Central memory CD8-positive, alpha-beta T cell (primary cell): ENCODE data around the gene TMEM30A.

Experiments
- ATAC-seq: fragments of 150-1000 bp; cut with Tn5 transposase; replicated peaks from 2 replicates; pipeline ENCODE4 v1.10.0; 2022; ENCODE audit warnings: mild to moderate bottlenecking, moderate FRiP score, moderate number of reproducible peaks; ENCODE audit not compliant: poor library complexity, severe bottlenecking; ENCODE audit errors: extremely low read depth
- DNase-seq, 2 donors: peaks; one replicate each; pipeline ENCODE4 v3.0.0; 2021; ENCODE audit warnings: low spot score in 2 of 2
- H3K27ac Mint-ChIP-seq: one replicate; pipeline ENCODE4 v1.8.0; 2022; ENCODE audit warnings: low read depth, mild to moderate bottlenecking, moderate library complexity, mixed read lengths
- H3K27me3 Mint-ChIP-seq: one replicate; pipeline ENCODE4 v1.8.0; 2022; ENCODE audit warnings: mixed read lengths
- H3K36me3 Mint-ChIP-seq: one replicate; pipeline ENCODE4 v1.8.0; 2022; ENCODE audit warnings: mild to moderate bottlenecking, moderate library complexity, mixed read lengths; ENCODE audit not compliant: insufficient read depth
- H3K4me1 Mint-ChIP-seq: one replicate; pipeline ENCODE4 v1.8.0; 2022; ENCODE audit warnings: mixed read lengths
- H3K4me3 Mint-ChIP-seq: one replicate; pipeline ENCODE4 v1.8.0; 2022; ENCODE audit warnings: mild to moderate bottlenecking, moderate library complexity, mixed read lengths
- H3K9me3 Mint-ChIP-seq: one replicate; pipeline ENCODE4 v1.8.0; 2022; ENCODE audit warnings: mixed read lengths

Gene TMEM30A

GRCh38 chr6:75287424-75287823 is 2.8 kb upstream of the TMEM30A start:
- H3K27ac Mint-ChIP-seq: no peak overlapping the region
- peaks cover 3% of the 10 kb centered on the region for H3K36me3 Mint-ChIP-seq
- H3K4me1 Mint-ChIP-seq: peaks cover 22% of the 10 kb centered on the region
- no peak overlapping the region for H3K4me3 Mint-ChIP-seq
- no peaks in the 10 kb centered on the region for H3K27me3 Mint-ChIP-seq
- DNase-seq: no peak
- ATAC-seq: no peak
- H3K9me3 Mint-ChIP-seq: no peaks in the 10 kb centered on the region

DNA sequence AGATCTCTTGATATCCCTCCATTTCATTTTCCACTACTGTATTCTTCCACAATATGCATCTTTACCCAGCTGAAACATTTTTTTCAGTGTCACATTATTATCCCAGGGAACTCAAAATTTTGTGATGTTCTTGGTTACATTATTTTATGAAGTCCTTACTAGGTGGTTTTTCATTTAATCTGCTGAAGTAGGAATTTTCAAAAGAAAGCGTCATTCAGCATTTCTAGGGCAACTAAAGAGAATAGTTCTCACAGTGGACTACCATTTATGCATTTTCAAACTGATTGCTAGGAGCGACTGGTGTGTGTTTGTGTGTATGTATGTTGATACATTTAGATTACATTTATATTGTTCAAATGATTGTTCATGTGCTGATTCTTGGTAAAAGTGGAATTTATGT is 2.4 kb upstream of the TMEM30A start:
- Mint-ChIP-seq H3K27me3 (no peaks in the 10 kb centered on the region), H3K36me3 (peaks cover 3% of the 10 kb centered on the region), H3K27ac (no peak overlapping the region), H3K9me3 (no peaks in the 10 kb centered on the region), H3K4me3 (peak overlapping the region; percentile 22), H3K4me1 (peaks cover 27% of the 10 kb centered on the region)
- DNase-seq: no peak
- no peak for ATAC-seq

DNA sequence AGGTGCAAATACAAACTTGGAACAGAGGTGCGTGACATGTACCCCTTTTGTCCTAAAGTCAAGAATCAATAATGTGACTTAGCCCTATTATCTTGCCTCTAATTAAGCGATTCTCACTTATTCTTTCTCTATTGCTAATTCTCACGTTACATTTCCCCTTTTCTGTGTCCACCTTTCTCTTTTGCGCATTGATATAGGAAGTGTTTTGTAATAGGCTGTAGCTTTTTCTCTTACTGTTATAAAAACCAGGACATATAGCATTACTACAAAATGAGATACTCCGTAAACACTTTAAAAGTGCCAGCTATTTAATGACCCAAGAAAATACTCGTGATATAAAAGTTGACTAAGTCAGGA is 669 bp upstream of the TMEM30A start:
- DNase-seq (no peak), ATAC-seq (peak; percentile 4)
- Mint-ChIP-seq H3K4me3 (no peak overlapping the region), H3K27ac (no peak overlapping the region), H3K4me1 (peaks cover 28% of the 10 kb centered on the region), H3K36me3 (peaks cover 3% of the 10 kb centered on the region), H3K27me3 (no peaks in the 10 kb centered on the region), H3K9me3 (no peaks in the 10 kb centered on the region)

DNA sequence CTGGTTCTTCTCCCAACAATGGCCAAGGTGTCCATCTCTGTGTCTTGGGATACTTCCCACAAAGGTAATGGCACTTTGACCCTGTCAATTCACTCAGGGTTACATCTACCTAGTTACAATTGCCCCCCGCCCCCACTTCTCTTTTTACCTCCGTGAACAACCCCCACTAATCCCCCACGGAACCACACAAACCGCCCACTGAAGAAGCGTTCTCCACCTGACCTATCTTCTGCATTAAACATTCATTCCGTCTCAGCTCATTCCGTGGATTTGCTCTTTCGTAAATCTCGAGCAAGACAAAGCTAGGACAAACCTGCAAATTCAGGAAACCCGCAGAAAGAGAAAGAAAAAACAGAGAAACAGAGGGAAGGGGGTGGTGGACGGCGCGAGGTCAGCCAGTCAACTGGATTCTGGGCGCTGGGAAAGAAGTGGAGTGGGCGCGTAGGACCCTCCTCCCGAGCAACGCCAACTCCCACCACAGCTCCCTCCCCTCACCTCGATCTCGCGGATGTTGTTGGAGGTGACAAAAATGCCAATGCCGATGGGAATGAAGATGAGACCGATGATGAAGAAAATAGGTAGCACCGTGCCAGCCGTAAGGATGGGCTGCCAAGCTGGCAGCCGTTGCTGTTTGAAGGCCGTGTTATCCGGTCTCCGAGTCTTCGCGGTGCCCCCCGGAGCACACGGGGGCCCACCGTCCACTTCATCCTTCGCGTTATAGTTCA is 523 bp downstream of the TMEM30A start:
- H3K4me3 Mint-ChIP-seq: no peak overlapping the region
- DNase-seq (no peak), ATAC-seq (peak; percentile 22)
- no peaks in the 10 kb centered on the region for H3K9me3 Mint-ChIP-seq
- no peak overlapping the region for H3K27ac Mint-ChIP-seq
- H3K27me3 Mint-ChIP-seq: no peaks in the 10 kb centered on the region
- peaks cover 39% of the 10 kb centered on the region for H3K4me1 Mint-ChIP-seq
- H3K36me3 Mint-ChIP-seq: peaks cover 2% of the 10 kb centered on the region

DNA sequence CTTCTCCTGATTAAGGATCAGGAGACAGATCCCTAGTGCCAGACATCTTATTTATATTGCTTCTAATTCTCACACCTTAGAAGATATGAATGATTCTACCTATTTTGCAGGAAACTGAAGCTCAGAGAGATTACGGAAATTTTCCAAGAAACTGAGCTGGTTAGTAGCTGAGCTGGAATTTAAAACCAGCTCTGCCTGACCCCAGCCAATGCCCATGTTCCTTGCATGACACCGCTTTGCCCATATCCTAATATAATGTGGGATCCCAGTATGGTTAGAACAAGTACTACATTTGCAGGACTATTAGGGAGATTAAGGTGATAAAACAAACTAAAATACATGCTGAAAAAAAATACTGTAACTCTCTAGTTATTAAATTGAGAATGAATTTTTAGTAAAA is 1.9 kb downstream of the TMEM30A start:
- no peaks in the 10 kb centered on the region for H3K27me3 Mint-ChIP-seq
- H3K36me3 Mint-ChIP-seq: peaks cover 3% of the 10 kb centered on the region
- no peak overlapping the region for H3K27ac Mint-ChIP-seq
- H3K4me3 Mint-ChIP-seq: peak overlapping the region; percentile 16
- H3K9me3 Mint-ChIP-seq: no peaks in the 10 kb centered on the region
- ATAC-seq (no peak), DNase-seq (no peak)
- peaks cover 44% of the 10 kb centered on the region for H3K4me1 Mint-ChIP-seq

- Mint-ChIP-seq H3K4me1 (peaks cover 42% of the 10 kb centered on the region), H3K27ac (no peak overlapping the region), H3K4me3 (no peak overlapping the region), H3K27me3 (no peaks in the 10 kb centered on the region), H3K36me3 (peaks cover 3% of the 10 kb centered on the region), H3K9me3 (no peaks in the 10 kb centered on the region)
- ATAC-seq: no peak
- no peak for DNase-seq
These were observed 2.9 kb downstream of the TMEM30A start for GRCh38 chr6:75281653-75282052.

DNA sequence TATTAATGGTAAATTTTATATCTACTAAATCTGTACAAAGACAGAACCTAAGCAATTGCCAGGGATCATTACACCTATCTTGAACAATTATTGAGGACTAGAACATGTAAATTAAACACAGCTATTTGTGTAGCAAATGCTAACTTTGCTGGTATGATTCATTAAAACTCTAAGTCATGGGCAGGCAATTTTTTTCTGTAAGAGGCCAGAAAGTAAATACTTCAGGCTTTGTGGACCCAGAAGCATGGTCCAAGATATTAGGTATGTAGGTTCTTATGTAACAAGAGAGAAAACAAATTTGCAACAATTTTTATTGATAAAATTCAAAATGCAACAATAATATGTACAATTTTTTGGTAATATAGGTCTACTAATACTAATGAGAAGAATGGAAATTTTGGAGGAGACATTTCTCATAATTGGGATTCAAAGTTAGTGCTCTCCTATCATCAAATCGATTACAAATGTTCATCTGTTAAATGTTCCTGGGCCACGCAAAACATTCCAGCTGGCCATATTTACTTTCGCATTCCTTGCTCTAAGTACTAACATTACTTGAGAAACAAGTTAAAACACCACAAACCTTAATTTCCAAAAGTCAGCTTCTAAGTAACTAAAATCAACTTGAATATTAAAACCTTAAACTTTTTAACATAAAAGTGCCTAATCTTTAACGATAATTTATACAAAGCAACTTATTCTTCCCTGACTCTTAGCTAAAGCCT is 4.3 kb downstream of the TMEM30A start:
- Mint-ChIP-seq H3K27ac (peak overlapping the region; percentile 17), H3K4me1 (peaks cover 51% of the 10 kb centered on the region), H3K36me3 (peaks cover 3% of the 10 kb centered on the region), H3K9me3 (no peaks in the 10 kb centered on the region), H3K27me3 (no peaks in the 10 kb centered on the region), H3K4me3 (no peak overlapping the region)
- DNase-seq (no peak), ATAC-seq (no peak)

DNA sequence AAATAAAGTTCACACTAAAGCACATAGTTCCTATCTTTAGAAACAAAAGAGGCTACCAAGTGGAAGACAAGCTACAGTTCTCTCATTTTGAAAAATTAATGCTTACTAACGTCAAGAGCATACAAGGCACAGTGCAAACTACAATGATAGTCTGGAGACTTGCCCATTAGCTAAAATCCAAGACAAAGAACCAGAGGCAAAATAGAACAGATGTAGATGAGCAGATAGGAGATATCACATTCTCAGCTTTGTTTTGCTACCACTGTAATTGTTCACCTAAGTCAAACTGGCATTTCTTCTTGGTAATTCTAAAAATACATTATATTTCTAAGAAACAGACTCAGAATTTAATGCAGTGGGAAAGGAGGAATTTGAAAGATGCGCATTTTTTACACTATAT is 5.2 kb downstream of the TMEM30A start:
- Mint-ChIP-seq H3K4me3 (no peak overlapping the region), H3K27ac (peak overlapping the region; percentile 17), H3K27me3 (no peaks in the 10 kb centered on the region), H3K4me1 (peaks cover 57% of the 10 kb centered on the region), H3K36me3 (peaks cover 6% of the 10 kb centered on the region), H3K9me3 (no peaks in the 10 kb centered on the region)
- DNase-seq (no peak), ATAC-seq (no peak)

- Mint-ChIP-seq H3K9me3 (no peaks in the 10 kb centered on the region), H3K4me3 (no peak overlapping the region), H3K27ac (peak overlapping the region; percentile 26), H3K27me3 (no peaks in the 10 kb centered on the region), H3K36me3 (peaks cover 8% of the 10 kb centered on the region), H3K4me1 (peaks cover 66% of the 10 kb centered on the region)
- DNase-seq (no peak), ATAC-seq (no peak)
These were observed 6.0 kb downstream of the TMEM30A start for GRCh38 chr6:75278474-75279077.

- ATAC-seq (no peak), DNase-seq (no peak)
- Mint-ChIP-seq H3K36me3 (peaks cover 8% of the 10 kb centered on the region), H3K27me3 (no peaks in the 10 kb centered on the region), H3K4me3 (no peak overlapping the region), H3K27ac (peak overlapping the region; percentile 2), H3K4me1 (peaks cover 65% of the 10 kb centered on the region), H3K9me3 (no peaks in the 10 kb centered on the region)
These were observed 9.5 kb downstream of the TMEM30A start for GRCh38 chr6:75275067-75275466.

GRCh38 chr6:75273009-75273408 is 11.6 kb downstream of the TMEM30A start:
- no peaks in the 10 kb centered on the region for H3K9me3 Mint-ChIP-seq
- no peak for DNase-seq
- H3K4me1 Mint-ChIP-seq: peaks cover 56% of the 10 kb centered on the region
- H3K36me3 Mint-ChIP-seq: peaks cover 5% of the 10 kb centered on the region
- no peak overlapping the region for H3K27ac Mint-ChIP-seq
- no peaks in the 10 kb centered on the region for H3K27me3 Mint-ChIP-seq
- ATAC-seq: no peak
- no peak overlapping the region for H3K4me3 Mint-ChIP-seq

- no peaks in the 10 kb centered on the region for H3K9me3 Mint-ChIP-seq
- peaks cover 5% of the 10 kb centered on the region for H3K36me3 Mint-ChIP-seq
- no peak overlapping the region for H3K27ac Mint-ChIP-seq
- no peak for ATAC-seq
- no peak overlapping the region for H3K4me3 Mint-ChIP-seq
- H3K27me3 Mint-ChIP-seq: no peaks in the 10 kb centered on the region
- DNase-seq: no peak
- peaks cover 54% of the 10 kb centered on the region for H3K4me1 Mint-ChIP-seq
These were observed 12.3 kb downstream of the TMEM30A start for GRCh38 chr6:75272145-75272840.
